Muscle of leg (tissue), 11 donors: ENCODE data around the gene PARVA. TPM values are rescaled to one million over a fixed set of nuclear protein-coding genes. Genes with fewer than 3 reads are reported as not detected.
"Not testable (repeated sequence)": the region's sequence is repeated elsewhere in the genome, so short reads cannot be mapped to it uniquely, and the experiment has no call there.

Experiments
- DNase-seq: peaks from one replicate; pipeline ENCODE4 v3.0.0; 2013
- H3K27ac ChIP-seq: one replicate; pipeline ENCODE4 v1.5.1; 2013; ENCODE audit warnings: mild to moderate bottlenecking, low read length, control low read depth
- H3K27me3 ChIP-seq: one replicate; pipeline ENCODE4 v1.6.1; 2013; ENCODE audit warnings: low read length; ENCODE audit not compliant: control insufficient read depth, insufficient read depth
- H3K36me3 ChIP-seq: one replicate; pipeline ENCODE4 v1.6.1; 2013; ENCODE audit warnings: low read length; ENCODE audit not compliant: control insufficient read depth, insufficient read depth
- H3K4me1 ChIP-seq: one replicate; pipeline ENCODE4 v1.6.1; 2013; ENCODE audit warnings: low read length; ENCODE audit not compliant: control insufficient read depth, insufficient read depth
- H3K4me3 ChIP-seq: one replicate; pipeline ENCODE4 v1.5.1; 2013; ENCODE audit warnings: low read length, control low read depth
- H3K9me3 ChIP-seq: replicated peaks from 2 replicates; pipeline ENCODE4 v1.6.1; 2013; ENCODE audit warnings: low read depth, low read length; ENCODE audit not compliant: control insufficient read depth
- WGBS: methylation state at CpG from one replicate; pipeline ENCODE4 v1.1.5; 2013; ENCODE audit warnings: missing lambda C conversion rate; ENCODE audit not compliant: insufficient coverage; 5-methylcytosine and 5-hydroxymethylcytosine counted together
- polyA plus RNA-seq, 8 donors: library from polyadenylated mRNA; unstranded; fragments of 120-200 nt; gene quantifications; one replicate each; pipeline versions ENCODE4 v1.2.1 to v1.2.3, GENCODE V29; 2013; ENCODE audit warnings: inconsistent platforms in 1 of 8, low replicate concordance in 1 of 8; ENCODE audit not compliant: insufficient read length in 8 of 8, insufficient read depth in 1 of 8
- total RNA-seq: library from RNA; stranded (reverse); fragments of 120-200 nt; gene quantifications from one replicate; pipeline ENCODE4 v1.2.4, GENCODE V29; 2013

PARVA gene
- total and polyA plus RNA-seq, 9 donors = 29.9 to 72.5 (median 57.9) TPM

GRCh38 chr11:12520054-12520453 lies 142.7 kb downstream of the PARVA start:
- peaks cover 25% of the 10 kb centered on the region for H3K36me3 ChIP-seq
- H3K9me3 ChIP-seq = no peaks in the 10 kb centered on the region
- WGBS = 73% methylated on average over 2 of the region's 3 CpGs
- peak overlapping the region; percentile 57 for H3K27ac ChIP-seq
- H3K27me3 ChIP-seq = no peaks in the 10 kb centered on the region
- peaks cover 22% of the 10 kb centered on the region for H3K4me1 ChIP-seq
- DNase-seq = peak; percentile 78
- H3K4me3 ChIP-seq = no peak overlapping the region

- not testable (repeated sequence) for H3K9me3 ChIP-seq, H3K4me3 ChIP-seq, DNase-seq, H3K27me3 ChIP-seq
- Histone ChIP-seq H3K36me3 (peaks cover 27% of the 10 kb centered on the region), H3K27ac (peak overlapping the region; percentile 57), H3K4me1 (peaks cover 22% of the 10 kb centered on the region)
- no CpG with 5 or more reads among the region's 6 CpGs for WGBS
Measured at GRCh38 chr11:12520576-12520975, 143.2 kb downstream of the PARVA start.

DNA sequence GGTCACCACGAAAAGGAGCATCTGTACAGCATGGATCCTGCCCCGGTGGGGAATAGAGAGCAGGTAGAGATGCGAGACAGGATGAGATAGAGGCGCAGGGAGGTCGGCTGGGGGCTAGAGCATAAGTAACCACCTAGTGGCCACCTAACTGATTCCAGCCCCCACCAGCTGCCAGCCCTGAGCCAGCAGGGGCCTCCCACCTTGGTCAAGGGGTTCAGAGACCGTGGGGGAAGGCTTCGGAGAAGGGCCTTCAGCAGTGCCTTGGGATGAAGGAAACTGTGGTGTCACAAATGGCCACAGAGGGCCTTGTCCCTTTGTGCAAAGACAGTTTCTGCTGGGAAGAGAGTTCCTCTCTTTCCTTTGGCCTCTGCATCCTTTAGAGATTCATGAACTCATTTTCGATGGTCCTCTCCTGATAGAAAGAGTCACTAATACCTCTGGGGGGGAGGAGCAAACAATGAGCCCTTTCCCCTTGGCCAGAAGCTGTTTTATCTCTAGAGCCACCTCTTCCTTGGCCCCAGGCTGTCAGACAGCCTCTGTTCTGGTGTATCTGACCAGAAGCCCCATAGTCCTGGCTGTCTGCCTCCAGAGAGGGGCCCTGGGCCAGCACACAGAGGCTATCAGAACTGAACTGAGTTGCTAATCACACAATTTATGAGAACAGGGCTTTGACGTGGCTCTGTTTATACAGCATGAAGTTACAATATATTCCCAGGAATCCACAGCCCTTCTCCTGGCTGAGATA lies 146.0 kb downstream of the PARVA start:
- no peak overlapping the region for H3K27ac ChIP-seq
- H3K27me3 ChIP-seq = no peaks in the 10 kb centered on the region
- H3K4me1 ChIP-seq = peaks cover 12% of the 10 kb centered on the region
- no peaks in the 10 kb centered on the region for H3K9me3 ChIP-seq
- no peak for DNase-seq
- WGBS = 80% methylated on average over 5 of the region's 9 CpGs
- H3K36me3 ChIP-seq = peaks cover 29% of the 10 kb centered on the region
- H3K4me3 ChIP-seq = no peak overlapping the region

- WGBS = 76% methylated on average over 5 of the region's 5 CpGs
- no peak for DNase-seq
- Histone ChIP-seq H3K36me3 (peaks cover 30% of the 10 kb centered on the region), H3K4me3 (no peak overlapping the region), H3K9me3 (no peaks in the 10 kb centered on the region), H3K4me1 (no peaks in the 10 kb centered on the region), H3K27ac (no peak overlapping the region), H3K27me3 (no peaks in the 10 kb centered on the region)
Measured at GRCh38 chr11:12524865-12525264, 147.5 kb downstream of the PARVA start.

DNA sequence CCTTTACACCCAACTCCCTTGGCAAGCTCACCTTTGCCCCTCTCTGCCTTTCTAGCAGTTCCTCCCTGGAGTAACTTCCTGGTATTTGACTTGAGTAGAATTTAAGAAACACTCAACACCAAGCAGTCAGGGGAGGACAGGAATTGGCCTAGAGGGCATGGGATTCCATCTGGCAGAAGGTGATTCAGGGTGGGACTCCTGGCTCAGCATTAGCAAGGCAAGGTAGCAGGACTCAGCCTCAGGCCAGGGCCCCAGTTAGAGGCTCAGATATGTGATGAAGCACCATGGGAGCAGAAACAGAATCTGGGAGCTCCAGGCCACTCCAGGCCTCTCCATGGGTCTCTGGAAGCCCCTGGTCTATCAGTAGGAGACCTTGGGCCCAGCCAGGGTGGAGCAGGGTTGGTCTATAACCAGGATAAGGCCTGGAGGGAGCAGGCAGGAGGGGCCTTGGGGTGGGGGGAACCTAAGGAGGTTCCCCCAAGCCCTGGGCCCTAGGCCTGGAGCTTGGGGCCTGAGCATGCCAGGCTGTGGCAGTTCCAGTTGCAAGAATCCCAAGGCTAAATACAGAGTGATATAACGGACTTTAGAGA lies 148.2 kb downstream of the PARVA start:
- Histone ChIP-seq H3K27ac (no peak overlapping the region), H3K4me3 (no peak overlapping the region), H3K4me1 (no peaks in the 10 kb centered on the region), H3K27me3 (no peaks in the 10 kb centered on the region), H3K9me3 (no peaks in the 10 kb centered on the region), H3K36me3 (peaks cover 30% of the 10 kb centered on the region)
- DNase-seq = no peak
- no CpG with 5 or more reads among the region's 1 CpG for WGBS

DNA sequence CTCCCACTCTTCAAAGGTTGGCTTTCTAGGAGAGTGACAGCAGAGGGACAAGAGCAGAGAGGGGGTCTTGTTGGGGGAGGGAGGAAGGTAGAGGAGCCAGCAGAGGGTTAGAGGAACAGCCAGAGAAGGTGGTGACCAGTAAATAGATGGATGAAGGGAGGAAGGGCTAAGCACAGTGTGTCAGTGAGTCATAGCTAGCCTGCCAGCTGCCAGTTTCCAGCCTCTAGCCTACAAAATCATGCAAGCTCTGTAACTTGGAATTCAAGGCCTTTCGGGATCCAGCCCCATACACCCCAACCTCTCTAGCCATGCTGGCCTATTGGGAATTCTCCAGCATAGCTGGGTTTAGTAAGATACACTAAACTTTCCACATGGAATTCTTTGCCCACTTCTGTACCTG lies 149.4 kb downstream of the PARVA start:
- no peaks in the 10 kb centered on the region for H3K27me3 ChIP-seq
- no peaks in the 10 kb centered on the region for H3K9me3 ChIP-seq
- no peak overlapping the region for H3K27ac ChIP-seq
- H3K4me3 ChIP-seq = no peak overlapping the region
- H3K36me3 ChIP-seq = peaks cover 30% of the 10 kb centered on the region
- DNase-seq = no peak
- 100% methylated on average over 1 of the region's 1 CpG for WGBS
- H3K4me1 ChIP-seq = no peaks in the 10 kb centered on the region

DNA sequence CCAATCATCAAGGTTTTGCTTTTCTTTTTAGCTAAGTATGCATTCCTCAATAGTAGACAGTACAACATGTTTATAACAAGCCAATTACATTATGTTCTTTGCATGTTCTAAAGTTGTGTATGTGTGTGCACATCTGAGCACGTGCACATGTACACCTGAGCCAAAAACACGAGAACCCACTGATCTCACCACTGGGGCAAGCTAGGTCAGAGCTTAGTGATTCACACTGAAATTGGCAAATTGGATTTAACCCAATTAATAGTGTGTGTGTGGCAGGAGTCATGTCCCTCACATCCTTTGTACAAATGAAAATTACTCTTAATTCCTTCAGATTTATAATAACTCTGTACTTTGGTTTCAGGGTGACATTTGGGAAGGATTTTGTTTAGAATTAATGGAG lies 151.1 kb downstream of the PARVA start:
- H3K27me3 ChIP-seq = no peaks in the 10 kb centered on the region
- WGBS = no CpG with 5 or more reads among the region's 2 CpGs
- no peak overlapping the region for H3K27ac ChIP-seq
- no peak for DNase-seq
- no peaks in the 10 kb centered on the region for H3K9me3 ChIP-seq
- H3K4me1 ChIP-seq = no peaks in the 10 kb centered on the region
- H3K4me3 ChIP-seq = no peak overlapping the region
- peaks cover 30% of the 10 kb centered on the region for H3K36me3 ChIP-seq

- H3K9me3 ChIP-seq = no peaks in the 10 kb centered on the region
- DNase-seq = no peak
- H3K27ac ChIP-seq = no peak overlapping the region
- H3K27me3 ChIP-seq = no peaks in the 10 kb centered on the region
- H3K4me3 ChIP-seq = no peak overlapping the region
- H3K4me1 ChIP-seq = no peaks in the 10 kb centered on the region
- H3K36me3 ChIP-seq = peaks cover 28% of the 10 kb centered on the region
- 100% methylated on average over 5 of the region's 5 CpGs for WGBS
Measured at GRCh38 chr11:12529041-12529440, 151.7 kb downstream of the PARVA start.

GRCh38 chr11:12529793-12530192 lies 152.4 kb downstream of the PARVA start:
- DNase-seq = no peak
- Histone ChIP-seq H3K4me1 (no peaks in the 10 kb centered on the region), H3K27ac (no peak overlapping the region), H3K36me3 (peaks cover 23% of the 10 kb centered on the region), H3K4me3 (no peak overlapping the region), H3K27me3 (no peaks in the 10 kb centered on the region), H3K9me3 (no peaks in the 10 kb centered on the region)

- no peaks in the 10 kb centered on the region for H3K27me3 ChIP-seq
- no peak for DNase-seq
- H3K4me3 ChIP-seq = no peak overlapping the region
- no CpG with 5 or more reads among the region's 5 CpGs for WGBS
- H3K4me1 ChIP-seq = no peaks in the 10 kb centered on the region
- H3K36me3 ChIP-seq = peaks cover 18% of the 10 kb centered on the region
- H3K27ac ChIP-seq = no peak overlapping the region
- no peaks in the 10 kb centered on the region for H3K9me3 ChIP-seq
Measured at GRCh38 chr11:12531020-12531419, 153.6 kb downstream of the PARVA start.
